Activated B cell treated with CpG ODN at 0.5 μM for 24 hours (primary cell): ENCODE results near the gene SH2D3C. TPM values are rescaled to one million over a fixed set of nuclear protein-coding genes. Genes with fewer than 3 reads are reported as not detected.

Source experiments
- ATAC-seq: fragments of 200-7000 bp; cut with Tn5 transposase; one replicate; pipeline ENCODE4 v1.10.0; 2021; ENCODE audit warnings: low read depth, mild to moderate bottlenecking, moderate library complexity
- CTCF ChIA-PET: fragments of 350-600 bp; sonication (Branson Sonifier 250); formaldehyde crosslinking; loops from one replicate; lab custom pipeline; 2021; ENCODE audit warnings: antibody characterized with exemption; lab: Charles Lee
- POLR2A ChIA-PET: fragments of 350-600 bp; sonication (Branson Sonifier 250); formaldehyde crosslinking; loops from one replicate; lab custom pipeline; 2021; ENCODE audit warnings: antibody characterized with exemption; lab: Charles Lee
- DNase-seq: peaks from one replicate; pipeline ENCODE4 v3.0.0; 2022
- H3K27ac Mint-ChIP-seq: one replicate; pipeline ENCODE4 v1.8.0; 2020; ENCODE audit warnings: mixed read lengths
- H3K27me3 Mint-ChIP-seq: one replicate; pipeline ENCODE4 v1.8.0; 2021; ENCODE audit warnings: mixed read lengths
- H3K36me3 Mint-ChIP-seq: one replicate; pipeline ENCODE4 v1.8.0; 2021; ENCODE audit warnings: low read depth, mixed read lengths
- H3K4me1 Mint-ChIP-seq: one replicate; pipeline ENCODE4 v1.8.0; 2021; ENCODE audit warnings: mixed read lengths
- H3K4me3 Mint-ChIP-seq: one replicate; pipeline ENCODE4 v1.8.0; 2020; ENCODE audit warnings: mild to moderate bottlenecking, mixed read lengths
- H3K9me3 Mint-ChIP-seq: one replicate; pipeline ENCODE4 v1.8.0; 2020; ENCODE audit warnings: mixed read lengths
- intact Hi-C: fragments of 100-400 bp; cut with micrococcal nuclease; formaldehyde crosslinking; loops from one replicate; pipeline ENCODE4 v1.15.1; 2024
- total RNA-seq: library from RNA; stranded (reverse); gene quantifications from 2 replicates; pipeline ENCODE4 v1.2.3, GENCODE V29; 2022
- TF ChIP-seq, protein P1 (sequence below): fragments of 200-600 bp; IDR thresholded peaks from one replicate; pipeline ENCODE4 v1.8.0; 2022; ENCODE audit warnings: antibody characterized with exemption, mild to moderate bottlenecking

The SH2D3C gene
- total RNA-seq, 1 donor from 2014 or later, result 51.8 TPM

GRCh38 chr9:127723013-127723412 is 55.5 kb downstream of the SH2D3C start:
- H3K27ac Mint-ChIP-seq, result no peak overlapping the region
- TF ChIP-seq, protein P1, sequence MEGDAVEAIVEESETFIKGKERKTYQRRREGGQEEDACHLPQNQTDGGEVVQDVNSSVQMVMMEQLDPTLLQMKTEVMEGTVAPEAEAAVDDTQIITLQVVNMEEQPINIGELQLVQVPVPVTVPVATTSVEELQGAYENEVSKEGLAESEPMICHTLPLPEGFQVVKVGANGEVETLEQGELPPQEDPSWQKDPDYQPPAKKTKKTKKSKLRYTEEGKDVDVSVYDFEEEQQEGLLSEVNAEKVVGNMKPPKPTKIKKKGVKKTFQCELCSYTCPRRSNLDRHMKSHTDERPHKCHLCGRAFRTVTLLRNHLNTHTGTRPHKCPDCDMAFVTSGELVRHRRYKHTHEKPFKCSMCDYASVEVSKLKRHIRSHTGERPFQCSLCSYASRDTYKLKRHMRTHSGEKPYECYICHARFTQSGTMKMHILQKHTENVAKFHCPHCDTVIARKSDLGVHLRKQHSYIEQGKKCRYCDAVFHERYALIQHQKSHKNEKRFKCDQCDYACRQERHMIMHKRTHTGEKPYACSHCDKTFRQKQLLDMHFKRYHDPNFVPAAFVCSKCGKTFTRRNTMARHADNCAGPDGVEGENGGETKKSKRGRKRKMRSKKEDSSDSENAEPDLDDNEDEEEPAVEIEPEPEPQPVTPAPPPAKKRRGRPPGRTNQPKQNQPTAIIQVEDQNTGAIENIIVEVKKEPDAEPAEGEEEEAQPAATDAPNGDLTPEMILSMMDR, result no peak
- ATAC-seq (no peak), DNase-seq (no peak)
- peaks cover 5% of the 10 kb centered on the region for H3K27me3 Mint-ChIP-seq
- H3K9me3 Mint-ChIP-seq, result no peaks in the 10 kb centered on the region
- ChIA-PET POLR2A (interaction anchor here (1.3 kb wide), 1 partner anchor 12 kb away, joined by 3 read pairs; no protein-coding TSS in a partner anchor), CTCF (no interaction called here)
- no peaks in the 10 kb centered on the region for H3K36me3 Mint-ChIP-seq
- H3K4me1 Mint-ChIP-seq, result peaks cover 2% of the 10 kb centered on the region
- intact Hi-C loops, result no loop called here
- H3K4me3 Mint-ChIP-seq, result no peak overlapping the region

GRCh38 chr9:127722055-127722745 is 56.3 kb downstream of the SH2D3C start:
- CTCF ChIA-PET, result no interaction called here
- TF ChIP-seq, protein P1, result no peak
- no peak overlapping the region for H3K27ac Mint-ChIP-seq
- intact Hi-C loops, result no loop called here
- ATAC-seq, result no peak
- POLR2A ChIA-PET, result no interaction called here
- no peaks in the 10 kb centered on the region for H3K36me3 Mint-ChIP-seq
- peaks cover 5% of the 10 kb centered on the region for H3K27me3 Mint-ChIP-seq
- no peak for DNase-seq
- H3K9me3 Mint-ChIP-seq, result no peaks in the 10 kb centered on the region
- peaks cover 2% of the 10 kb centered on the region for H3K4me1 Mint-ChIP-seq
- no peak overlapping the region for H3K4me3 Mint-ChIP-seq

GRCh38 chr9:127721391-127721821 is 57.1 kb downstream of the SH2D3C start:
- ChIA-PET CTCF (no interaction called here), POLR2A (no interaction called here)
- H3K9me3 Mint-ChIP-seq, result no peaks in the 10 kb centered on the region
- no peak overlapping the region for H3K4me3 Mint-ChIP-seq
- peaks cover 2% of the 10 kb centered on the region for H3K4me1 Mint-ChIP-seq
- no peak overlapping the region for H3K27ac Mint-ChIP-seq
- H3K36me3 Mint-ChIP-seq, result no peaks in the 10 kb centered on the region
- ATAC-seq (no peak), DNase-seq (no peak)
- intact Hi-C loops, result no loop called here
- H3K27me3 Mint-ChIP-seq, result peaks cover 5% of the 10 kb centered on the region
- TF ChIP-seq, protein P1, result no peak

- peaks cover 5% of the 10 kb centered on the region for H3K27me3 Mint-ChIP-seq
- H3K4me3 Mint-ChIP-seq, result no peak overlapping the region
- no peak overlapping the region for H3K27ac Mint-ChIP-seq
- ChIA-PET CTCF (no interaction called here), POLR2A (no interaction called here)
- DNase-seq (no peak), ATAC-seq (no peak)
- H3K9me3 Mint-ChIP-seq, result no peaks in the 10 kb centered on the region
- no peaks in the 10 kb centered on the region for H3K36me3 Mint-ChIP-seq
- peaks cover 8% of the 10 kb centered on the region for H3K4me1 Mint-ChIP-seq
- intact Hi-C loops, result no loop called here
- TF ChIP-seq, protein P1, result no peak
Observed at GRCh38 chr9:127720865-127721227, 57.6 kb downstream of the SH2D3C start.

DNA sequence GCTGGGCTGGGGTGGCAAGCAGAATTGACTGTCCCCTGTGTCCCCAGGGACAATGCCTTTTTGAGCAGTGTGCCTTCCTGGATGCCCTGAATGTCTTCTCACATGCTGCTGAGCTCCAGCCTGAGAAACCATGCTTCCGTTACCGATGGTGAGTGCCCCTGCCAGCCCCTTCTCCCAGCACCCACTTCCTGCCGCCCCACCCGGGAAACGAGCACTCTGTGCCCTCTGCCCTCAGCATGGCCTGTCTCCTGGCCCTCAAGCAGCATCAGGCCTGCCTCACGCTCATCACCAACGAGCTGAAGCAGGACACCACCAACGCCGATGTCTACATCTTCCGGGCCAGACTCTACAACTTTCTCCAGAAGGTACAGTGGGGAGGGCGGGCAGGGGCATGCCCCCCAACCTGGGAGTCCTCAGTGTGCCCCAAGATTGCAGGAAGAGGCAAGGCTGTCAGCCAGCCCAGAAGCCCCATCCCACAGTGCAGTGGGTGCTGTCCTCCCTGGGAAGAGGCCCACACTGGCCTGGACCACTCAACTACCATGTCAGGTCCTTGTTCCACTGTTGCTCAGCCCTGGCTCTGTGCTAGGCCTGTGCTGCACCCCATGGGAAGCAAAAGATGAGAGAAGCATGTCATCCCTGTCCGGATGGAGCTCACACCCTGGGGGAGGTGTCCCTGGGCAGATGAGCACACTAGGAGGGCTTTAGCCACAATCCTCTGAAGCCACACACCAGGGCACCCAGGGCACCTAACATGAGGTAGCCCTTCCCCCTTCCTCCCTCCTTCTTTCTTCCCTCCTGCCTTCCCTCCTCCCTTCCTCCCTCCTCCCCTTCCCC is 58.2 kb downstream of the SH2D3C start:
- Mint-ChIP-seq H3K36me3 (peaks cover 3% of the 10 kb centered on the region), H3K27ac (no peak overlapping the region), H3K9me3 (no peaks in the 10 kb centered on the region), H3K4me1 (peaks cover 11% of the 10 kb centered on the region), H3K27me3 (peaks cover 5% of the 10 kb centered on the region), H3K4me3 (no peak overlapping the region)
- ChIA-PET POLR2A (no interaction called here), CTCF (no interaction called here)
- TF ChIP-seq, protein P1, result no peak
- no peak for ATAC-seq
- intact Hi-C loops, result no loop called here
- DNase-seq, result no peak
